OCI-LY1 (cell line): ENCODE results near the gene TPST1.
"Not testable (repeated sequence)": the region's sequence is repeated elsewhere in the genome, so short reads cannot be mapped to it uniquely, and the experiment has no call there.

Source experiments
- H2AFZ ChIP-seq: fragments of 200-600 bp; sonication (generic), shearing (Covaris generic); 2 replicates; pipeline ENCODE4 v1.6.0; 2014; ENCODE audit warnings: antibody characterized with exemption, mild to moderate bottlenecking, low read length
- H3F3A ChIP-seq: fragments of 200-600 bp; sonication (generic), shearing (Covaris generic); 2 replicates; pipeline ENCODE4 v1.6.0; 2014; ENCODE audit warnings: mild to moderate bottlenecking, antibody characterized with exemption, low read length, moderate library complexity; ENCODE audit not compliant: insufficient read depth
- H3K27ac ChIP-seq: fragments of 200-600 bp; sonication (generic); 2 replicates; pipeline ENCODE4 v1.5.1; 2014; ENCODE audit warnings: low read length, mixed run types, mild to moderate bottlenecking, low read depth; ENCODE audit not compliant: poor library complexity, severe bottlenecking
- H3K27me3 ChIP-seq: fragments of 200-600 bp; sonication (generic); 2 replicates; pipeline ENCODE4 v1.6.0; 2014; ENCODE audit warnings: antibody characterized with exemption, mild to moderate bottlenecking, low read length, moderate library complexity; ENCODE audit not compliant: insufficient read depth
- H3K36me3 ChIP-seq: fragments of 200-600 bp; sonication (generic); 2 replicates; pipeline ENCODE4 v1.6.1; 2014; ENCODE audit warnings: mild to moderate bottlenecking, antibody characterized with exemption, low read length, moderate library complexity, mixed read lengths; ENCODE audit not compliant: insufficient read depth
- H3K4me1 ChIP-seq: fragments of 200-600 bp; sonication (generic); 2 replicates; pipeline ENCODE4 v1.5.1; 2014; ENCODE audit warnings: mild to moderate bottlenecking, low read length, moderate library complexity; ENCODE audit not compliant: insufficient read depth, severe bottlenecking
- H3K4me2 ChIP-seq: fragments of 200-600 bp; sonication (generic), shearing (Covaris generic); 2 replicates; pipeline ENCODE4 v1.6.1; 2014; ENCODE audit warnings: low read length
- H3K4me3 ChIP-seq: fragments of 200-600 bp; sonication (generic); 2 replicates; pipeline ENCODE4 v1.5.1; 2014; ENCODE audit warnings: low read length, low read depth, mild to moderate bottlenecking, mixed read lengths; ENCODE audit not compliant: poor library complexity, severe bottlenecking
- H3K79me2 ChIP-seq: fragments of 200-600 bp; shearing (Covaris generic); 2 replicates; pipeline ENCODE4 v1.6.1; 2016; ENCODE audit warnings: mixed run types, low read length, mixed read lengths; ENCODE audit not compliant: insufficient read depth
- H3K9ac ChIP-seq: fragments of 200-600 bp; sonication (generic), shearing (Covaris generic); 2 replicates; pipeline ENCODE4 v1.6.1; 2014; ENCODE audit warnings: mild to moderate bottlenecking, low read length, mixed read lengths
- H3K9me2 ChIP-seq: fragments of 200-600 bp; sonication (generic), shearing (Covaris generic); 2 replicates; pipeline ENCODE4 v1.6.1; 2014; ENCODE audit warnings: low read depth, mild to moderate bottlenecking, low read length, mixed read lengths
- H3K9me3 ChIP-seq: fragments of 200-600 bp; shearing (Covaris generic); 2 replicates; pipeline ENCODE4 v1.6.1; 2014; ENCODE audit warnings: low read length, mixed read lengths
- H4K20me1 ChIP-seq: fragments of 200-600 bp; sonication (generic), shearing (Covaris generic); 2 replicates; pipeline ENCODE4 v1.6.0; 2016; ENCODE audit warnings: mild to moderate bottlenecking, low read length; ENCODE audit not compliant: insufficient read depth
- EZH2 ChIP-seq: fragments of 200-600 bp; sonication (generic), shearing (Covaris generic); IDR thresholded peaks from 2 replicates; pipeline ENCODE4 v1.8.0; 2017; ENCODE audit warnings: borderline replicate concordance, mixed run types, mild to moderate bottlenecking, antibody characterized with exemption, low read length, moderate library complexity, mixed read lengths
- TF ChIP-seq, protein P1 (sequence below): fragments of 200-600 bp; sonication (generic), shearing (Covaris generic); IDR thresholded peaks from 2 replicates; pipeline ENCODE4 v1.5.1; 2017; ENCODE audit warnings: mild to moderate bottlenecking, antibody characterized with exemption, low read length, moderate library complexity, mixed read lengths

TPST1 gene

GRCh38 chr7:66359656-66360211 is 154.6 kb downstream of the TPST1 start:
- no peak overlapping the region for H3K9ac ChIP-seq
- no peaks in the 10 kb centered on the region for H3K27me3 ChIP-seq
- no peak overlapping the region for H3K4me2 ChIP-seq
- H3K9me3 ChIP-seq: no peaks in the 10 kb centered on the region
- no peaks in the 10 kb centered on the region for H3K4me1 ChIP-seq
- no peak overlapping the region for H2AFZ ChIP-seq
- H3K79me2 ChIP-seq: no peaks in the 10 kb centered on the region
- no peak overlapping the region for H3K27ac ChIP-seq
- no peak overlapping the region for H3K4me3 ChIP-seq
- H4K20me1 ChIP-seq: no peaks in the 10 kb centered on the region
- no peaks in the 10 kb centered on the region for H3F3A ChIP-seq
- no peaks in the 10 kb centered on the region for H3K9me2 ChIP-seq
- TF ChIP-seq EZH2: no peak
- TF ChIP-seq, protein P1, sequence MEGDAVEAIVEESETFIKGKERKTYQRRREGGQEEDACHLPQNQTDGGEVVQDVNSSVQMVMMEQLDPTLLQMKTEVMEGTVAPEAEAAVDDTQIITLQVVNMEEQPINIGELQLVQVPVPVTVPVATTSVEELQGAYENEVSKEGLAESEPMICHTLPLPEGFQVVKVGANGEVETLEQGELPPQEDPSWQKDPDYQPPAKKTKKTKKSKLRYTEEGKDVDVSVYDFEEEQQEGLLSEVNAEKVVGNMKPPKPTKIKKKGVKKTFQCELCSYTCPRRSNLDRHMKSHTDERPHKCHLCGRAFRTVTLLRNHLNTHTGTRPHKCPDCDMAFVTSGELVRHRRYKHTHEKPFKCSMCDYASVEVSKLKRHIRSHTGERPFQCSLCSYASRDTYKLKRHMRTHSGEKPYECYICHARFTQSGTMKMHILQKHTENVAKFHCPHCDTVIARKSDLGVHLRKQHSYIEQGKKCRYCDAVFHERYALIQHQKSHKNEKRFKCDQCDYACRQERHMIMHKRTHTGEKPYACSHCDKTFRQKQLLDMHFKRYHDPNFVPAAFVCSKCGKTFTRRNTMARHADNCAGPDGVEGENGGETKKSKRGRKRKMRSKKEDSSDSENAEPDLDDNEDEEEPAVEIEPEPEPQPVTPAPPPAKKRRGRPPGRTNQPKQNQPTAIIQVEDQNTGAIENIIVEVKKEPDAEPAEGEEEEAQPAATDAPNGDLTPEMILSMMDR: no peak
- H3K36me3 ChIP-seq: no peaks in the 10 kb centered on the region

DNA sequence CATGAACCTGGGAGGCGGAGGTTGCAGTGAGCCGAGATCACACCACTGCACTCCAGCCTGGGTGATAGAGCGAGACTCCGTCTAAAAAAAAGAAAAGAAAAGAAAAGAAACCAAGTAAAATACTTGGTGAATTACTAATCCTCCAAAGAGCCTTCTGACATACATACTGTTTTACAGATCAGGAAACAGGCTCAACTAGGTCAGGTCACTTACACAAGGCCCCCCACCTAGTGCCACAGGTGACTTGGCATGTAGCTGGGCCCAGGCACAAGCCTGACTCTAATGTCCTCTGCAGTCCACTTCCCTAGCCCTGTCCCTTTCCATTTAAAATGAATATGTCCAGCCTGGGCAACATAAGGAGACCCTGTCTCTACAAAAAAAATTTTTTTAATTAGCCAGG is 157.0 kb downstream of the TPST1 start:
- Histone ChIP-seq H3K27ac (no peak overlapping the region), H3K9me2 (no peaks in the 10 kb centered on the region), H3K79me2 (no peaks in the 10 kb centered on the region), H3K4me1 (no peaks in the 10 kb centered on the region), H4K20me1 (no peaks in the 10 kb centered on the region), H3F3A (no peaks in the 10 kb centered on the region), H3K36me3 (no peaks in the 10 kb centered on the region), H2AFZ (no peak overlapping the region), H3K4me2 (no peak overlapping the region), H3K9ac (no peak overlapping the region), H3K4me3 (no peak overlapping the region), H3K9me3 (no peaks in the 10 kb centered on the region), H3K27me3 (no peaks in the 10 kb centered on the region)
- TF ChIP-seq, protein P1: no peak
- no peak for TF ChIP-seq EZH2

DNA sequence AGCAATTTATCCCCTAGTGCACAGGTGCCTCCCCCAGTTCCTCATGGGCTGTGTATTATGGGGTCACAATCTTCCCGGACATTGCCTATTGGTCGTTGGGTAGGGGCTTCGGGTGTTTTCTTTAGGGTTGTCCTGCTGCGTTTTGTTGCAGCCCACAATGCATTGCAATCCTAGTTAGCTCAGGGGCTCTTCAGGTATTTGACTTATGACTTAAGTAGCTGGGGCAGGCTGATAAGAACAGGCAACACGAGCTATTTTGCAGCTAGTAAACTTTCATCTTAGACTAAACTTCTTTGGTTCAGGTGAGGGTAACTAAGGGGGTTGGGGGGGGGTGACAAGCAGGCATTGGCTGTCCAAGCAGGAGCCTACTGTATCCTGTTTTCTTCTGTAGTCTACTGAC is 158.5 kb downstream of the TPST1 start:
- TF ChIP-seq, protein P1: no peak
- no peak for TF ChIP-seq EZH2

DNA sequence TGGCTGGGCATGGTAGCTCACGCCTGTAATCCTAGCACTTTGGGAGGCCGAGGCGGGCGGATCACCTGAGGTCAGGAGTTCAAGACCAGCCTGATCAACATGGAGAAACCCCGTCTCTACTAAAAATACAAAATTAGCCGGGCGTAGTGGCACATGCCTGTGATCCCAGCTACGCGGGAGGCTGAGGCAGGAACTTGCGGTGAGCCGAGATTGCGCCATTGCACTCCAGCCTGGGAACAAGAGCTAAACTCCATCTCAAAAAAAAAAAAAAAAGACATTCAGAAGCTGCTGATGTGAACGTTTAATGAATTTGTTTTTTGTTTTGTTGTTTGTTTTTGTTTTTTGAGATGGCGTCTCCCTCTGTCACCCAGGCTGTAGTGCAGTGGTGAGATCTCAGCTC is 159.9 kb downstream of the TPST1 start:
- H3K27me3 ChIP-seq, H4K20me1 ChIP-seq, H3K27ac ChIP-seq, H3F3A ChIP-seq, H3K4me3 ChIP-seq, H3K4me2 ChIP-seq, H3K9me2 ChIP-seq, H3K9me3 ChIP-seq, H3K9ac ChIP-seq, H2AFZ ChIP-seq, H3K36me3 ChIP-seq, H3K79me2 ChIP-seq, H3K4me1 ChIP-seq: not testable (repeated sequence)

More for the DNA sequence above, 158.5 kb downstream of the TPST1 start:
- no peak overlapping the region for H2AFZ ChIP-seq
- no peaks in the 10 kb centered on the region for H3K36me3 ChIP-seq
- no peak overlapping the region for H3K4me2 ChIP-seq
- no peak overlapping the region for H3K9ac ChIP-seq
- H3K9me2 ChIP-seq: no peaks in the 10 kb centered on the region
- no peaks in the 10 kb centered on the region for H3K79me2 ChIP-seq
- no peaks in the 10 kb centered on the region for H3K9me3 ChIP-seq
- H3K4me3 ChIP-seq: no peak overlapping the region
- H4K20me1 ChIP-seq: no peaks in the 10 kb centered on the region
- H3F3A ChIP-seq: no peaks in the 10 kb centered on the region
- H3K27ac ChIP-seq: no peak overlapping the region
- no peaks in the 10 kb centered on the region for H3K27me3 ChIP-seq
- H3K4me1 ChIP-seq: no peaks in the 10 kb centered on the region
